Transverse colon (tissue), 4 donors: ENCODE measurements around the gene IPO4. TPM values are rescaled to one million over a fixed set of nuclear protein-coding genes. Genes with fewer than 3 reads are reported as not detected.
A peak's percentile ranks its signal among the peaks of the same experiment; 100 is the strongest.

Experiments used
- DNase-seq: peaks from one replicate; pipeline ENCODE4 v3.0.0-alpha.2; 2019
- H3K27ac ChIP-seq, 4 donors: fragments of 200-600 bp; sonication (generic); 2 replicates each; pipeline ENCODE4 v1.5.1; 2016 to 2018; ENCODE audit warnings: inconsistent platforms in 4 of 4
- H3K27me3 ChIP-seq: fragments of 200-600 bp; sonication (generic); 2 replicates; pipeline ENCODE4 v1.5.1; 2017; ENCODE audit warnings: inconsistent platforms
- H3K36me3 ChIP-seq, 4 donors: fragments of 200-600 bp; sonication (generic); 2 replicates each; pipeline ENCODE4 v1.5.1; 2017 to 2019; ENCODE audit warnings: inconsistent platforms in 4 of 4
- H3K4me1 ChIP-seq, 4 donors: fragments of 200-600 bp; sonication (generic); 2 replicates each; pipeline ENCODE4 v1.5.1; 2017 to 2020; ENCODE audit warnings: inconsistent platforms in 4 of 4
- H3K4me3 ChIP-seq, 4 donors: fragments of 200-600 bp; sonication (generic); 1 replicate in 1 of 4; 2 replicates in 3 of 4; pipeline versions ENCODE4 v1.5.1 to v1.6.1; 2017 to 2019; ENCODE audit warnings: inconsistent platforms in 4 of 4
- H3K9me3 ChIP-seq, 2 donors: fragments of 200-600 bp; sonication (generic); 2 replicates each; pipeline ENCODE4 v1.5.1; 2017 to 2019; ENCODE audit warnings: inconsistent platforms in 2 of 2
- CTCF ChIP-seq, 5 experiments: fragments of 200-600 bp in 3 of 5; fragments of 450-650 bp in 2 of 5; sonication (generic) in 3 of 5; IDR thresholded peaks; 1 replicate in 2 of 5; 2 replicates in 3 of 5; pipeline ENCODE4 v1.5.1; 2016 to 2017; ENCODE audit warnings: antibody characterized with exemption in 5 of 5, inconsistent platforms in 3 of 5, mild to moderate bottlenecking in 2 of 5, moderate library complexity in 1 of 5
- EP300 ChIP-seq: sonication (generic); formaldehyde crosslinking; IDR thresholded peaks from one replicate; pipeline ENCODE4 v1.6.1; 2017; ENCODE audit warnings: antibody characterized with exemption, low read depth
- POLR2A ChIP-seq: fragments of 450-650 bp; IDR thresholded peaks from one replicate; pipeline ENCODE4 v1.6.1; 2016; ENCODE audit warnings: antibody characterized with exemption, mild to moderate bottlenecking, moderate library complexity
- POLR2AphosphoS5 ChIP-seq, 3 donors: sonication (generic); formaldehyde crosslinking; IDR thresholded peaks; one replicate each; pipeline ENCODE4 v1.6.1; 2016; ENCODE audit warnings: antibody characterized with exemption in 3 of 3
- WGBS, 2 donors: methylation state at CpG; one replicate each; pipeline ENCODE4 v1.1.5; 2018; ENCODE audit warnings: low coverage in 1 of 2; 5-methylcytosine and 5-hydroxymethylcytosine counted together
- in situ Hi-C, 4 donors: fragments of 200-750 bp; cut with MboI; loops; one replicate each; pipeline versions ENCODE4 v1.15.0 to v1.15.1; 2017; ENCODE audit warnings: low sequenced_read_pairs in 3 of 4, low pct_ligation_motif_present in 1 of 4, low pct_unique_long_range_greater_than_20kb in 1 of 4
- intact Hi-C: fragments of 100-400 bp; cut with DNase I; formaldehyde crosslinking; loops from one replicate; pipeline ENCODE4 v1.15.1; 2023; ENCODE audit warnings: low total_unique reads
- total RNA-seq, 4 donors: library from RNA; depleted of rRNA; stranded (reverse); fragments of >200 nt; gene quantifications; one replicate each; pipeline ENCODE4 v1.1.0, GENCODE V29; 2016

Gene IPO4
- total RNA-seq, 4 donors from 2014 or later = 10.0 to 60.5 (median 37.3) TPM

DNA sequence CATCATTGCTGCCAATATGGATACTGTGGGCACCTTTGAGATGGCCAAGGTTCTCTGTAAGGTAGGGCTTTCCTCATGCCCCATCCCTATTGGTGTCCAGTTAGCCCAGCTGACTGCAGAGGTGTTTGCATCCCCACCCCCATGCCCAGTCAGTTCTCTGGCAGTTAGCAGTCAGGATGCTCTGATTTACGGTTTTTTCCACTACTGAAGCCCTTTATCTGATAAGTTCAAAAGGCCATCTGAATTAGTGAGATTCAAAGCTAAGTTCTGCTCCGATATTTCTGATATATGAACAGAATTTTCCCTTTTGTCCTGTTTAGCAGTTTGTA is 44.9 kb upstream of the IPO4 start:
- peak overlapping the region; percentile 86 to 96 (median 92) for H3K27ac ChIP-seq
- peaks cover 16 to 29% (median 23%) of the 10 kb centered on the region in 4 donors for H3K4me1 ChIP-seq
- peaks cover 0 to 18% (median 3%) of the 10 kb centered on the region in 4 donors for H3K36me3 ChIP-seq
- no peak for DNase-seq
- in situ Hi-C loops (loop anchor here in 3 of 4 donors (25.0 kb wide), 1 partner anchor 204 kb away; the partner anchor contains the start of genes CBLN3 (in 3 of the 3), KHNYN (in 3 of the 3) and SDR39U1 (in 3 of the 3)), intact Hi-C loops (loop anchor here (5.0 kb wide), 1 partner anchor 209 kb away; the partner anchor contains the start of gene SDR39U1)
- 70 to 94% methylated on average over 2 of the region's 2 CpGs for WGBS, 2 donors
- H3K9me3 ChIP-seq = no peaks in the 10 kb centered on the region
- peak overlapping the region in 3 of 4 donors; percentile 73 to 87 (median 76) for H3K4me3 ChIP-seq
- no peak for TF ChIP-seq EP300
- no peaks in the 10 kb centered on the region for H3K27me3 ChIP-seq

- WGBS, 2 donors = 5 to 71% methylated on average over 1 to 38 of the region's 38 CpGs
- TF ChIP-seq POLR2AphosphoS5 (IDR thresholded peaks at IDR 0.05) (peak in 2 of 3 donors; percentile 61 to 62), CTCF (IDR thresholded peaks at IDR 0.05) (no peak), POLR2A (peak; percentile 22)
- peak within 1 kb of the TSS; percentile 86 to 96 (median 92) for H3K27ac ChIP-seq
- H3K27me3 ChIP-seq = no peaks in the 10 kb centered on the region
- intact Hi-C loops = loop anchor here (5.0 kb wide), 1 partner anchor 209 kb away; the partner anchor contains the start of gene SDR39U1
- peaks cover 16 to 29% (median 23%) of the 10 kb centered on the region in 4 donors for H3K4me1 ChIP-seq
- H3K4me3 ChIP-seq = peak within 1 kb of the TSS; percentile 55 to 87 (median 74)
- in situ Hi-C loops = loop anchor here in 3 of 4 donors (25.0 kb wide), 1 partner anchor 204 kb away; the partner anchor contains the start of genes CBLN3 (in 3 of the 3), KHNYN (in 3 of the 3) and SDR39U1 (in 3 of the 3)
- H3K36me3 ChIP-seq = peaks cover 0 to 12% (median 6%) of the 10 kb centered on the region in 4 donors
- no peaks in the 10 kb centered on the region for H3K9me3 ChIP-seq
- no peak for DNase-seq
These were observed 44.3 kb upstream of the IPO4 start, which contains the start of gene GMPR2 for GRCh38 chr14:24232645-24233537. GMPR2 (plus strand) TSS chr14:24232929; CDS start chr14:24233254, 325 bp downstream.

DNA sequence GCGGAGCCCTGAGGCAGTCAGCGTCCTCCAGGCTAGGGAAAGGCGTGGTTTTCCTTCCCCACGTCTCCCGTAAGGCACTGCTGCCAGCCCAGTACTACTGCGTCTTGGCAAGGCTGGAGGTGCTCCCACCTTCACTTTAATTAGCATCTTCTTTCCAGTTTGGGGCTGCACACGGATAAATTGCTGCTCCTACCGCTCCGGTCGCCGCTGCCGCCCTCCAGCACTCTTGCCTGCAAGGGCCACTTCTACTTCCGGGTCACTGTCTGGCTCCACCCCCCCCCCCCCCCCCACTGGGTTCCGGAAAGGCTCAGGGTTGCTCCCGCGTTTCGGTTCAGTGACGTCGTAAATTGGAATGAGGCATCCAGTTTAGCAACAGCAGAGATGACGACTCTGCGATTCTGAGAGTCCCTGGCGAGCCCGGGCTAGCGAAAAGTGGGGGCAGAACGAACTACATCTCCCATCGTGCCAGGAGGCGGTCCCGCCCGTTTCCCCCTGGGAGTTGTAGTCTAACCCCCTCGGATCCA is 43.6 kb upstream of the IPO4 start, which contains the start of gene NEDD8:
NEDD8 (minus strand) TSS at position 247 of the 524 bp plus-strand sequence; CDS start at position 147, 100 bp downstream.
- Histone ChIP-seq H3K27me3 (no peaks in the 10 kb centered on the region), H3K9me3 (no peaks in the 10 kb centered on the region), H3K27ac (peak within 1 kb of the TSS; percentile 86 to 96 (median 92)), H3K36me3 (peaks cover 0 to 14% (median 3%) of the 10 kb centered on the region in 4 donors), H3K4me1 (peaks cover 16 to 29% (median 23%) of the 10 kb centered on the region in 4 donors), H3K4me3 (peak within 1 kb of the TSS; percentile 55 to 87 (median 74))
- DNase-seq = peak; percentile 93
- WGBS, 2 donors = 0 to 1% methylated on average over 7 to 28 of the region's 30 CpGs
- in situ Hi-C loops (loop anchor here in 3 of 4 donors (25.0 kb wide), 1 partner anchor 205 kb away; the partner anchor contains the start of genes CBLN3 (in 3 of the 3), KHNYN (in 3 of the 3) and SDR39U1 (in 3 of the 3)), intact Hi-C loops (loop anchor here (5.0 kb wide), 1 partner anchor 210 kb away; the partner anchor contains the start of gene SDR39U1)
- peak; percentile 60 to 73 (median 61) for TF ChIP-seq POLR2AphosphoS5 (IDR thresholded peaks at IDR 0.05)
- peak; percentile 69 for TF ChIP-seq POLR2A
- no peak for TF ChIP-seq EP300
- no peak for TF ChIP-seq CTCF (IDR thresholded peaks at IDR 0.05)

GRCh38 chr14:24231263-24232120 is 42.9 kb upstream of the IPO4 start:
- Histone ChIP-seq H3K4me1 (peaks cover 16 to 29% (median 23%) of the 10 kb centered on the region in 4 donors), H3K9me3 (no peaks in the 10 kb centered on the region), H3K4me3 (peak overlapping the region; percentile 55 to 87 (median 74)), H3K36me3 (peaks cover 0 to 14% (median 0%) of the 10 kb centered on the region in 4 donors), H3K27me3 (no peaks in the 10 kb centered on the region), H3K27ac (peak overlapping the region; percentile 86 to 96 (median 92))
- DNase-seq = peak; percentile 28
- WGBS, 2 donors = 11 to 13% methylated on average over 11 to 22 of the region's 23 CpGs
- TF ChIP-seq POLR2A = no peak
- TF ChIP-seq CTCF (IDR thresholded peaks at IDR 0.05) = no peak
- TF ChIP-seq EP300 = no peak
- in situ Hi-C loops = loop anchor here in 3 of 4 donors (25.0 kb wide), 1 partner anchor 206 kb away; the partner anchor contains the start of genes CBLN3 (in 3 of the 3), KHNYN (in 3 of the 3) and SDR39U1 (in 3 of the 3)
- intact Hi-C loops = loop anchor here (5.0 kb wide), 1 partner anchor 211 kb away; the partner anchor contains the start of gene SDR39U1
